Cardiac muscle cell (in vitro differentiated cells and primary cell): ENCODE measurements around the gene FXYD6. TPM values are rescaled to one million over a fixed set of nuclear protein-coding genes. Genes with fewer than 3 reads are reported as not detected.

Experiments
- DNase-seq, 2 donors: peaks; one replicate each; pipeline versions ENCODE4 v3.0.0 to v3.0.0-alpha.2; 2010 to 2017; ENCODE audit warnings: low read depth in 1 of 2, low spot score in 1 of 2
- H3K27ac ChIP-seq: fragments of 200-600 bp; sonication (generic); 2 replicates; pipeline ENCODE4 v1.5.1; 2016
- H3K27me3 ChIP-seq: fragments of 200-600 bp; sonication (generic); 2 replicates; pipeline ENCODE4 v1.6.0; 2016; ENCODE audit warnings: control low read depth
- H3K36me3 ChIP-seq: fragments of 200-600 bp; sonication (generic); 2 replicates; pipeline ENCODE4 v1.5.1; 2016; ENCODE audit warnings: control low read depth
- H3K4me1 ChIP-seq: fragments of 200-600 bp; sonication (generic); 2 replicates; pipeline ENCODE4 v1.8.1; 2017; ENCODE audit warnings: low read depth, mild to moderate bottlenecking, mixed run types
- H3K4me3 ChIP-seq: fragments of 200-600 bp; sonication (generic); 2 replicates; pipeline ENCODE4 v1.5.1; 2016; ENCODE audit warnings: mild to moderate bottlenecking
- H3K9me3 ChIP-seq: fragments of 200-600 bp; sonication (generic); 2 replicates; pipeline ENCODE4 v1.5.1; 2017; ENCODE audit warnings: low read depth, mild to moderate bottlenecking, control low read depth
- polyA plus RNA-seq: library from polyadenylated mRNA; unstranded; fragments of >200 nt; fragmentation: Nextera tagmentation; extraction: Ambion mirVana; gene quantifications from 2 replicates; pipeline ENCODE4 v1.2.1, GENCODE V29; 2016
- total RNA-seq: library from RNA; depleted of rRNA; stranded (reverse); fragments of >200 nt; gene quantifications from 2 replicates; pipeline ENCODE4 v1.2.3, GENCODE V29; 2016
- TF ChIP-seq, protein P1 (sequence below): IDR thresholded peaks from 2 replicates; pipeline ENCODE4 v1.5.1; 2012; ENCODE audit warnings: low read depth, mild to moderate bottlenecking, low read length

The FXYD6 gene
- total and polyA plus RNA-seq, 2 experiments from 2014 or later, result 310 to 403 TPM

DNA sequence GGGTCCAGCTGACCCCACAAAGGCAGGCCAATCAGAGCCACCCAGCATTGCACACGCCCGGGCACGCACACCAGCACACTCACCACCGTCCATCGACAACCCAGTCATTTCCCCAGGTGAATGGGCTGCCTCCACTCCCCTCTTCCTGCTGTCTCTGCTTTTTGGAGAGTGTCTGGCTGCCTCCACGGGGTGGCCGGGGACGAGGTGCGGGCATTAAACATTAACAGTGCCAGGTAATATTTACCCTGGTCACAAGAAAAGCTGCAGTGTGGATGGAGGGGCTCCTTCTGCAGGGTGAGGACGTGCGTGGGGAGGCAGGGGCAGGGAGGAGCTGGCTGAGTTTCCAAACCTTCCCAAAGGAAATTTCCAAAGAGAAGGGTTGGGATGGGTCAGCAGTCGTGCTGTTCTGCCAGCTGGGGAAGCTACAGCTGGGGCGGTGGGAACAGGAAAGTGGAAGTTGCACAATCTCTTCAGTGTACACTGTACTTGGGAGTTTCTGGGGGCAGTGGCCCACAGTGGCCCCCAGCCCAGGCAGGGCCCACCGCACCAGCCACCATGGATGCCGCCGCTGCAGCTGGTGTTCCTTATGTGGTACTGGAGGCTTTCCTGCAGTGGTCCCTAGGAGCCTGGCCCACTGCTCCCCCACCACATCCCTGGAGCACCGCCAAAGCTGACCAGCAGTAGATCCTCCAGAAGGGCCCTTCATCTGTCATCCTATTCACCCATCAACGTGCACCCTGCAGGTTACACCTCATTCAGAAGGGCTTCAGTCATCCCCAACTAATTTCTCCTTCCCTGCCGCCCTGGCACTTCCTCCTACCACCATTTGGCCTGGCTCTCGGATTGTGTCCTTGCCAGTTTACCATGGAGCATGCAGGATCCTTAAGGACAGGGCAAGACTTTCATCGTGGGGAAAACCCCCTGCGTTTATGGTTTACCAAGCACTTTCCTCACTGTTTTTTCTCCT, 51.6 kb downstream of the FXYD6 start, which contains the start of gene FXYD2:
Gene FXYD2 (minus strand): TSS at position 174 of the 967 bp plus-strand sequence. CDS start 66 bp downstream, at position 108.
- H3K4me1 ChIP-seq, result peaks cover 4% of the 10 kb centered on the region
- H3K27me3 ChIP-seq, result no peaks in the 10 kb centered on the region
- no peaks in the 10 kb centered on the region for H3K36me3 ChIP-seq
- no peak within 1 kb of the TSS for H3K27ac ChIP-seq
- H3K9me3 ChIP-seq, result no peaks in the 10 kb centered on the region
- DNase-seq, result peak in 1 of 2 donors; percentile 69
- TF ChIP-seq, protein P1, sequence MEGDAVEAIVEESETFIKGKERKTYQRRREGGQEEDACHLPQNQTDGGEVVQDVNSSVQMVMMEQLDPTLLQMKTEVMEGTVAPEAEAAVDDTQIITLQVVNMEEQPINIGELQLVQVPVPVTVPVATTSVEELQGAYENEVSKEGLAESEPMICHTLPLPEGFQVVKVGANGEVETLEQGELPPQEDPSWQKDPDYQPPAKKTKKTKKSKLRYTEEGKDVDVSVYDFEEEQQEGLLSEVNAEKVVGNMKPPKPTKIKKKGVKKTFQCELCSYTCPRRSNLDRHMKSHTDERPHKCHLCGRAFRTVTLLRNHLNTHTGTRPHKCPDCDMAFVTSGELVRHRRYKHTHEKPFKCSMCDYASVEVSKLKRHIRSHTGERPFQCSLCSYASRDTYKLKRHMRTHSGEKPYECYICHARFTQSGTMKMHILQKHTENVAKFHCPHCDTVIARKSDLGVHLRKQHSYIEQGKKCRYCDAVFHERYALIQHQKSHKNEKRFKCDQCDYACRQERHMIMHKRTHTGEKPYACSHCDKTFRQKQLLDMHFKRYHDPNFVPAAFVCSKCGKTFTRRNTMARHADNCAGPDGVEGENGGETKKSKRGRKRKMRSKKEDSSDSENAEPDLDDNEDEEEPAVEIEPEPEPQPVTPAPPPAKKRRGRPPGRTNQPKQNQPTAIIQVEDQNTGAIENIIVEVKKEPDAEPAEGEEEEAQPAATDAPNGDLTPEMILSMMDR, result no peak
- H3K4me3 ChIP-seq, result no peak within 1 kb of the TSS

DNA sequence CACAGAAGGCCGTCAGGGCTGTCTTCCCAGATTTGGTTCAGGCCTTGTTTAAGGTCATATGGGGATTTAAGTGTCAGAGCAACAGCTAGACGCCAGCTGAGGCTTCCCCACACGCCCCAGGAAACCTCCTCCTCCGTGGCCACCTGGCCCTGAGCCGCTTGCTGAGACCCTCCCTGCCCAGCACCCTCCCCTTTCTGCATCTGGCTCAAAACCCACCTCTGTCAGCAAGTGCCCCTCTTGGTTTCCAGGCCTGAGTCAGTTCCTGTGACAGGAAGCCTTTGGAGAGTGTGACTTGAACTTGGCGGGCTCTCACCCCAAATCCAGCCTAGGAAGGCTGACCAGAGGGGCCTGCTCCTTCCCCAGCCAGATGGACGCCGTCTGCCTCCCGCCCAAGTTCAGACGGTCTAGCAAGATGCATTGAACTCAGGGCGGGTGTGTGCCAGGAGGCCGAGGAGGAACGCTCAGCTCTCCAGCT, 52.5 kb downstream of the FXYD6 start:
- Histone ChIP-seq H3K4me1 (peaks cover under 1% of the 10 kb centered on the region), H3K27ac (no peak overlapping the region), H3K36me3 (no peaks in the 10 kb centered on the region), H3K4me3 (no peak overlapping the region), H3K27me3 (no peaks in the 10 kb centered on the region), H3K9me3 (no peaks in the 10 kb centered on the region)
- DNase-seq, result peak in 1 of 2 donors; percentile 80
- TF ChIP-seq, protein P1, result no peak

DNA sequence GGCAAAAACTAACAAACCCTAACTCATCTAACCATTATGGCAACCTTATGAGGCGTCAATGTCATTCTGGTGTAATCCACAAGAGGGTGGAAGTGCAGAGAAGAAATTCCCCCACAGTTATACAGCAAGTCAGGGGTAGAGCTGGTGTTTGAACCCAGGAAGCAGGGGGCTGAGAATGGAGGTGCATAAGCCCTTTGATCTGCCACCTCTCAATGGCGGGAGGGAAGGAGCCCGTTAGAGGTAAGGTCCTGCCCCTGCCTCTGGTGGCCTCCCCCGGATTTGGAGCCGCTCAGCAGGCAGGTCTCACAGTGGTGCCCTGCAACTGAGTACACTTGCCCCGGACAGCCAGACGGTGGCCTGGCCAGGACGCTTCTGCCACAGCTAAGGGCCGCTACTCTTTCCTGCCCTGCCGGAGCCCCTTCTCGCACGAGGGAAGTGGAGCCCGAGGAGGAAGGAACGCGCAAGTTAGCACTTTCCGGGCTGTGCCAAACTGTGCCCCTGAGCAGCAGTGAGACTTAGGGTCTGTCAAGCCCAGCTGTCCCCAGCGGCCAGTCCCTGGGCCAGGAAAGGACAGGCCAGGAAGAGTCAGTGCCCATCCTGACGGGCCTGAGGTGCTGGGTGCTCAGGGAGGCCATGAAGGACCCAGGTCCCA, 53.0 kb downstream of the FXYD6 start:
- Histone ChIP-seq H3K4me1 (no peaks in the 10 kb centered on the region), H3K9me3 (no peaks in the 10 kb centered on the region), H3K27ac (no peak overlapping the region), H3K27me3 (no peaks in the 10 kb centered on the region), H3K4me3 (no peak overlapping the region), H3K36me3 (no peaks in the 10 kb centered on the region)
- DNase-seq, result peak in 1 of 2 donors; percentile 29
- TF ChIP-seq, protein P1, result peak; percentile 18

DNA sequence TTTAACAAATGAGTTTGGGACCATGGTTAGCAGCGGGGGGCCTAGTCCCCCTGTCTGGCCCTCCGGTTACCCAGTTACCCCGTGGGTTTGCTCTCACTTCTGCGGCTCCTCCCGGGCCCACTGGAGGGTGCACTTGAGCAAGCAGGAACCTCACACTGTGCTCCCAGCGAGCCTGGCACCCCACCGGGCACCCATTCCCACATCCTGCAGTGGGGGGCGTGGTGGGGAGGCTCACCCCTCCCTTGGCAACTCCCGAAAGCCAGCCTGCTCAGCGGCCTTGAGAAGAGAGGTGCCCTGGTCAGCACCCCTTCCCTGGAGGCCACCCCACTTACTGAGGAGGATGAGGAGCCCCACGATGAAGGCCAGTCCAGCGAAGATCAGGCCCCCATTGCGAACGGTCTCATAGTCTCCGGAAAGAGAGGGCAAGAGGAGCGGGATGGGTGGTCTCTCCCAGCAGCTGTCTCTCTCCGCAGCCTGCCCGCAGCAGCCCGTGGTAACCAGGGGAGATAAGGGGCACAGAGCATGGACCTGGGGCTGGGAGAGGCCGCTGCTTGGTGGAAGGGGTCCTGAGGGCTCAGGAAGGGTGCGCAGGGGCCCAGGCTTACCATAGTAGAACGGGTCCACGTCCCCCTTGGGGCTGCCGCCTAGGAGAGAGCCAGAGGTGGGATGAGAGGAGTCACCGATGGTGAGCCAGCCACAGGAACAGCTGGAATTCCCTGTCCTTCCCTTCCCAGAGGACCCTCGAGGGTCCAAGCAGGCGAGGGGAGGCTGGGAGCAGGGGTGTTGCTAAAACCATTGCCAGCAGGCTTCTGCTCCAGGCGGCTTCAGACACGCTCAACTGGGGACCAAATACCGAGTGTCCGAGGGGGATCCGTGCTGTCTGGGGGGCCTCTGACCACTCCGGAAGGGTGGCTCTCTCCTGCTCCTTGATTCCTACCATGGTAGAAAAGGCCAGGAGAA, 54.1 kb downstream of the FXYD6 start:
- no peaks in the 10 kb centered on the region for H3K9me3 ChIP-seq
- no peaks in the 10 kb centered on the region for H3K36me3 ChIP-seq
- H3K27ac ChIP-seq, result no peak overlapping the region
- no peaks in the 10 kb centered on the region for H3K4me1 ChIP-seq
- peak in 1 of 2 donors; percentile 45 for DNase-seq
- H3K27me3 ChIP-seq, result no peaks in the 10 kb centered on the region
- TF ChIP-seq, protein P1, result peak; percentile 74
- H3K4me3 ChIP-seq, result no peak overlapping the region

DNA sequence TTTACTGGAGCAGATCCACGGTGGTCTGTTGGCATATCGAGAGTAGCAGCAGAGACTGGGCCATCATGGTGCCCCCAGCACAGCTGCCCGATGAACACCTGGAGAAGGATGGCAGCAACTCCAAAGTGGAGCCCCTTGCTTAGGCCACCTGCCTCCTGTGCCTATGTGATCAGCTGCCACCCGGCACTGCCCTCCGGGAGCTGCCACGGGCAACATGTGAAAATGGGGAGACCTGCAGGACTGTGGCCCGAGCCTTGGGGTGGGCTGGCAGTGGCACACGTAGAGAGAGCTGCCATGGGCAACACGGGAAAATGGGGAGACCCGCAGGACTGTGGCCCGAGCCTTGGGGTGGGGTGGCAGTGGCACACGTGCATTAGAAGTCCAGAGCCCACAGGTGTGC, 55.0 kb downstream of the FXYD6 start:
- no peaks in the 10 kb centered on the region for H3K4me1 ChIP-seq
- TF ChIP-seq, protein P1, result no peak

More for the DNA sequence above, 55.0 kb downstream of the FXYD6 start:
- Histone ChIP-seq H3K36me3 (no peaks in the 10 kb centered on the region), H3K27me3 (no peaks in the 10 kb centered on the region), H3K9me3 (no peaks in the 10 kb centered on the region), H3K4me3 (no peak overlapping the region), H3K27ac (no peak overlapping the region)
- no peak for DNase-seq
